GM15510 (cell line): ENCODE results near the gene GGA1.

Source experiments
- POLR2A ChIP-seq: IDR thresholded peaks from 3 replicates; pipeline ENCODE4 v1.6.1; 2011; ENCODE audit warnings: borderline replicate concordance; ENCODE audit not compliant: insufficient read length; ENCODE audit errors: extremely low read depth

The GGA1 gene

GRCh38 chr22:37566903-37567798, 41.5 kb upstream of the GGA1 start:
- no peak for TF ChIP-seq POLR2A

DNA sequence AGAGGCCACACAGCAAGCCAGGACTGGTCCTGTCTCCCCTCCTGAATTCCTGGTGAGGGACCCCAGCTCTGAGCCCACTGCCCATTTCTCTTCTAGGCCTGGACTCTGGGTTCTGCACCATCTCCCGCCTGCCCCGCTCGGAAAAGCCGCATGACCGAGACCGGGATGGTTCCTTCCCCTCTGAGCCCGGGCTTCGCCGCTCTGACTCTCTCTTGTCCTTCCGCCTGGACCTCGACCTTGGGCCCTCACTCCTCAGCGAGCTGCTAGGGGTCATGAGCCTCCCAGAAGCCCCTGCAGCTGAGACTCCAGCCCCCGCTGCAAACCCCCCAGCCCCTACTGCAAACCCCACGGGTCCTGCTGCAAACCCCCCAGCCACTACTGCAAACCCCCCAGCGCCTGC, 40.6 kb upstream of the GGA1 start:
- TF ChIP-seq POLR2A: no peak

DNA sequence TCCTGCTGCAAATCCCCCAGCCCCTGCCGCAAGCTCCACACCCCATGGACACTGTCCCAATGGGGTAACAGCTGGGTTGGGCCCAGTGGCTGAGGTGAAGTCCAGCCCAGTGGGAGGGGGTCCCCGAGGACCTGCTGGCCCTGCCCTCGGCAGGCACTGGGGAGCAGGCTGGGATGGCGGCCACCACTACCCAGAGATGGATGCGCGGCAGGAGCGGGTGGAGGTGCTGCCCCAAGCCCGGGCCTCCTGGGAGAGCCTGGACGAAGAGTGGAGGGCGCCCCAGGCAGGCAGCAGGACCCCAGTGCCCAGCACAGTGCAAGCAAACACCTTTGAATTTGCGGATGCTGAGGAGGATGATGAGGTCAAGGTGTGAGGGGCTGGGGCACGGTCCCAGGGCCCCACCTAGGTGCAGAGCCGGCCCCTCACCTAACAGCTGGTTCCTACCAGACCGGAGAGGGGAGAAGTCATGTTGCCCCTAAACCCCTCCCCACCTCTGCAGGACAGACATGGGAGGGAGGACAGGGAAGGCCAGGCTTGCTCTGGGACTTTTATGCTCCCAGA, 40.1 kb upstream of the GGA1 start:
- no peak for TF ChIP-seq POLR2A

DNA sequence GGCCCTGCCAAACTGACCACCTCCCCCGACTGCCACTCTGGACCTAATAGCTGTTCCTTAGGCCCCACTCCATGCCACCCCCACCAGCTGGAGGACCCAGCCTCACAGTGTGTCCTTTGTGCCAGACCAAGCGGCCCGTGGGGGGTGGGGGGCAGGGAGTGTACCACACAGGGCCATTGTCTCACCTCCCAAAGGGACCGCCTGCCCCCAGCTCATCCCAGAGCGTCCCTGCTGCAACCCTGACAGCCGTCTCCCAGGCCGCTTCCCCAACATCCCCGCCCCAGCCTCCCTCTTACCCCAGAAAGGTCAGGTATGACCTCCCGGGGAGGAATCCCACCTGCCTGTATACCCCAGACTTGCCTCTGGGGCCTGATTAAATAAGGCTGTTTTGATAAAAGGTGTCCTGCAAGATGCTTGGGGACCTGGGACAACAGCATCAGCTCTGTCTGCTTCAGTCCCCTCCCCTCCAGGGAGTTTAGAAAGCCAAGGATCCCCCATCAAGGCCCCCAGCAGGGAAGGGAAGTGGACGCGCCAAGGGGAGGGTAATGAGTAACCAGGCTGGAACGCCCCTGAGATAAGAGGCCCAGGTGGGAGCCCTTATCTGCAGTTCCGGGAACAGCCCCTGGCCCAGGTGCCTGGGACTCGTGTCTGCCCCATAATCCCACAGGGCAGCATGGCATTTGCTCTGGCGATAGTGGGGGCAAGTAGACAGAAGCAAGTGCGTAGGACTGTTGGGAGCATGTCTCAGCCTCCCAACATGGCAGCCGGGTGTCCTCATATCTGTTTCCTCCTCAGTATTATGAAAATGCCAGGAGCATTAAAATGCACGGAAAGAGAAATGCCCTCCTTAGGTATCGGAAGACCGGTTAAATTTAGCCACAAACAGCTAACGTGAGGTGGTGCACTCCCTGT, 39.4 kb upstream of the GGA1 start:
- no peak for TF ChIP-seq POLR2A

DNA sequence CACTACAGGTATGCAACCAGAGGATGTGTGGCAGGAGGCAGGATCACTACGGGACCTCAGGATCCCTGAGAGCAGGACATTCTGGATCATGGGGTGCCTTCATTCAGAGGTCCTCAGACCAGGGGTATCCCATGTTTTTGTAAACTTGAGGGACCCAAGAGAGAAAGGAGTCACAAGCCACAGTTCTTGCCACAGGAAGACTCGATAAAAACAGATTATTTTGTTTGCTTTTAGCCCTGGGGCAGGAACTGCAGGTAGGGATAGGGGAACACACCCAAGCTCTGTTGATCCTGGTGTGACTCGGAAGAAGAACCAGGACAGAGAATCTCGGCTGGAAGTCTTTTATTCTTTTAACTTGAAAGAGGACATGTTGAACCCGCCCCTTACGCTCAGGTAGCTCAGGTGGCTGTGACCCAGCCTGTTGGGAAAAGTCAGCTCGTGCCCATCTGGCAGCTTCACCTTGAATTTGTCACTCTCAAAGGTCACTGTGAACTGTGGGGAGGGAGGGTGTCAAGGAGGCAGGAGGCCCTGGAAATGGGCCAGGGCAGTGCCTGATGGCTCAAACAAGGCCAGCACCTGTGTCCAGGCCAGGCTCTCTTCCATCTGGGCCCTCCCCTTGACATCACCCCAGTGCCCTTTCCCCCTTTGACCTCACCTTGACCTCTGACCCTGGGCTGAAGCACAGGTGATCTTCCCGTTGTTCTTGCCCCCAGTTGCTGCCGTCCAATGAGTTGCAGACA, 38.5 kb upstream of the GGA1 start:
- no peak for TF ChIP-seq POLR2A

DNA sequence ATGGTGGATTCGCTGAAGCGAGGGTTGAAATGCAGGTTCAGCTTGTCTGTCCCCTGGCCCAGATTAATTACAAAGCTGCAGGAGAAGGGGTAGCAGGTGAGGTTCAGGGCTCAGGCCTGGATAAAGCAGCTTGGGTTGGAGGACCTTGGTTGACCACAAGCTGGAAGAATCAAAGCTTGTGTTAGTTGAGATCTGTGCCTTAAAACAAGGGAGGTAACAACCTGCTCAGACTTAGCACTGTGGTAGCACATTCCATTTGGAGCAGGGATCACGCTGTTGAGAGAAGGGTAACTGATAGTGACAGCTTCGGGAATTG, 38.0 kb upstream of the GGA1 start:
- no peak for TF ChIP-seq POLR2A

GRCh38 chr22:37571258-37571991, 37.2 kb upstream of the GGA1 start:
- TF ChIP-seq POLR2A: no peak

- TF ChIP-seq POLR2A: no peak
These were observed 36.7 kb upstream of the GGA1 start for GRCh38 chr22:37571992-37572373.

GRCh38 chr22:37575490-37576003, 33.1 kb upstream of the GGA1 start:
- no peak for TF ChIP-seq POLR2A

GRCh38 chr22:37578002-37578401, 30.6 kb upstream of the GGA1 start:
- TF ChIP-seq POLR2A: no peak

GRCh38 chr22:37581504-37581903, 27.1 kb upstream of the GGA1 start:
- no peak for TF ChIP-seq POLR2A

DNA sequence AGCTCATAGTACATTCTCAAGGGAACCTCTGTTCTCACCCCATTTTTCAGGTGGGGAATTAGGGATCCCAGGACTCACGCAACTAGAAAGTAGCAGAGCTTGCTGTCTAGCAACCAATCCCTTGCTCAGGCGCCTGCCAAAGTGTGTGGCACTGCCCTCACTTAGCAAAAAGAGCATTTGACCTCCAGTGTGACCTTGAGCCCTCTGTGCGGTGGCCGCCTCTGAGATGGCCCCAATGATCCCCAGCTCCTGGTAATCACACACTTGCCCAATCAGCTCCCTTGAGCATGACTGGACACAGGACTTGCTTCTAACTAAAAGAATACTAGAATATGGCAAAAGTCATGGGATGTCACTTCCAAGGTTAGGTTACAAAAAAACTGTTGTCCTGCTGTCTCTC, 26.1 kb upstream of the GGA1 start:
- TF ChIP-seq POLR2A: no peak

DNA sequence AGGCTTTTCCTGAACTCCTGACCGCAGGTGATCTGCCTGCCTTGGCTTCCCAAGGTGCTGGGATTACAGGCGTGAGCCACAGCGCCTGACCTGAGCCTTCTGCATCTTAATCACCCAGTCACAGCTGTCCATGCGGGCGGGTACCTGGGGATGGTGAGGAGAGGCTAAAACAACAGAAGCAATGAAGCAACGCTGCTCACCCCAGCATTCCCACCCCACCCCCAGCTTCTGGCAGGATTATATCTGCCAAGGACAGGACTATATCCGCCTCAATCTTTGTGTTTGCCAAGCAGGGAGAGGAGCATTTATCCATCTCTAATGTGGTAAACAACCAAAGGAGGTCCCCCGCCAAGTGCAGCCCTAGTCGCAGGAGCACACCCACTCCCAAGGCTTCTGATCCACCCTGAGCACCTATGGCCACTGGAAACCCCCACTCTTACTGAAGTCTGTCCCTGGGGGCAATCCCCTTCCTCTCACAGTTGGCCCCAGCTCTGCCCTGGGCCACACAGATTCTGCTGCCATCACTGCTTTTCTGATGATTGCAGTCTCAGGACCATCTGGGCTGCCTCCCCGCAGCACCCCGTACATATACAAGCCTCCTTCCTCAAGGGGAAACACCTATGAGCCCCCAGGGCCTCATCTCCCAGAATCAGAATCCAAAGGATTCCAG, 20.0 kb upstream of the GGA1 start:
- TF ChIP-seq POLR2A: no peak
